ENCODE data around the gene POLR3E.

POLR3E gene

DNA sequence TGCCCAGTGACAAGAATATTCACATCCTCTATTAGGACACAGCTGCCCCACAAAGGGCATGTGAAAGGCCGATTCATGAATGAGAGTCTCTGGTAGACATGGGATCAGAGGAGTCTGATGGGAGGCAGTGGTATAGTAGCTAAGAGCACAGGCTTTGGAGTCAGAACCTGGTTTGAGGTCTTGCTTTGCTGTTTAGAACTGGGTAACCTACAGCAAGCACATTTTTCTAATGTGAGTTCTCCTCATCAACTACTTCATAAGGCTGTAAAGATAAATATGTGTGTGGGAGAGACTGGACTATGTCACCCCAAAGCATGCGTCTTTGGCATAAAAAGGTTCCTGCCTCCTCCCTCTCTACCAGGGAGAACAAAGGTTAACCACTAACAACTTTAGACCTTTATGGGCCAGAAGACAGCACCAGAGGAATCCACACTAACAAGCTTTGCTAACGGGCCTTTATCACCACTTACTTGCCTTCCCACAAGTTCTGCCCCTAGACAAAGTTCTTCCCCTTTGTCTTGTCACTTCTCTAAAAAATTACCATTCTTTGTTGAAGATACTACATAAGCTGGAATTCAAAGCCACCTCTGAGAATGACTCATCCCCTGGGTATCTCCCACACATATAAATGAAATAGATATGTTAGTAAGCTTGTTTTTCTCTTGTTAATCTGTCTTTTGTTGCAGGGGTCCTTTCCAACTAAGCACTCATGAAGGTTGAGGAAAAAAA is 56.1 kb downstream of the POLR3E start:
- TF ChIP-seq ZFX (IDR thresholded peaks at IDR 0.05) = no peak
- TF ChIP-seq, protein P1, sequence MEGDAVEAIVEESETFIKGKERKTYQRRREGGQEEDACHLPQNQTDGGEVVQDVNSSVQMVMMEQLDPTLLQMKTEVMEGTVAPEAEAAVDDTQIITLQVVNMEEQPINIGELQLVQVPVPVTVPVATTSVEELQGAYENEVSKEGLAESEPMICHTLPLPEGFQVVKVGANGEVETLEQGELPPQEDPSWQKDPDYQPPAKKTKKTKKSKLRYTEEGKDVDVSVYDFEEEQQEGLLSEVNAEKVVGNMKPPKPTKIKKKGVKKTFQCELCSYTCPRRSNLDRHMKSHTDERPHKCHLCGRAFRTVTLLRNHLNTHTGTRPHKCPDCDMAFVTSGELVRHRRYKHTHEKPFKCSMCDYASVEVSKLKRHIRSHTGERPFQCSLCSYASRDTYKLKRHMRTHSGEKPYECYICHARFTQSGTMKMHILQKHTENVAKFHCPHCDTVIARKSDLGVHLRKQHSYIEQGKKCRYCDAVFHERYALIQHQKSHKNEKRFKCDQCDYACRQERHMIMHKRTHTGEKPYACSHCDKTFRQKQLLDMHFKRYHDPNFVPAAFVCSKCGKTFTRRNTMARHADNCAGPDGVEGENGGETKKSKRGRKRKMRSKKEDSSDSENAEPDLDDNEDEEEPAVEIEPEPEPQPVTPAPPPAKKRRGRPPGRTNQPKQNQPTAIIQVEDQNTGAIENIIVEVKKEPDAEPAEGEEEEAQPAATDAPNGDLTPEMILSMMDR (conservative IDR thresholded peaks at IDR 0.05) = no peak
- no peak overlapping the region for H3K27ac ChIP-seq

DNA sequence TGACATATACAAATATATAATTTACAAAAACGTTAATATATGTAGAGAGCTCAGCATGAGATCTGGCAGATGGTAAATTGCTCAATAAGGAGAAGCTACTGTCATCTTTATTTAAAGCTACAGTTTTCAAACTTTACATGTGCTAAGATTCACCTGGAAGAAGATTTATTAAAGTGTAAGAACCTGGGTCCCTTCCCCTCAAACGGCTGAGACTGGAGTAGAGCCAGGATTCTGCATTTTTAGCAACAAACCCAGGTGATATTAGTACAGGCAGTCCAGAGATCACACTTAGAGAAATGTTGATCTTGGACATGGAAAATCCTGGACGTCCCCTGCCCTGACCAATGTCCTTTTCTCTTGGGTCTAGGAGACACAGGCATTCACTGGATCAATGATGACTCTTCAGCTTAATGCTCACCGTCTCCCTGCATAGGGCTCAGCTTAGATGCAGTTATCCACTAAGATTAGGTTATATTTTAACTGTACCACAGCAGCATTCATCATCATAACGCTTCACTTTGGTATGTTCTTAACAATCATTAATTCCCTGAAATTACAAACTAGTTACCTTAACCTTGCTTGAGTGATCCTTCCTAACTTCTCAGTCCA is 56.8 kb downstream of the POLR3E start:
- no peak overlapping the region for H3K27ac ChIP-seq
- no peak for TF ChIP-seq ZFX (IDR thresholded peaks at IDR 0.05)
- TF ChIP-seq, protein P1 (conservative IDR thresholded peaks at IDR 0.05) = no peak

DNA sequence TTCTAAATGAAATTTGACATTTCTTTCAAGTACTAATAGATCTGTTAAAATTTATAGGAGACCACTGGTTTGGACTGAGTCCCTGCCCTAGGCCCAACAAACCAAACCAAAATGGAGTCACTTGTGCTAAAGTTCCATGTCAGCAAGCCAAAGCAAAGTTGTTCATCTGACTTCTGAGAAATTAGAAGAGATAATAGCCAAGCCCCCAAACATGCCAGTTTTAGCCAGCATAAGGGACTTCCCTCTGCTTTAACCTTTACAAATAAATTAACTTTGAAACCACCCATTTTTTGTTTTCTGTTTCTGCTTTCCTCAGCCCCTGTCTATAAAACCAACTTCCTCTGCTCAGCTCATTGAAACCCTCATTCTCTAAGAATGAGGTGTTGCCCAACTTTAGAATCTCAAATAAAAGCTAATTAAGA is 58.3 kb downstream of the POLR3E start:
- TF ChIP-seq, protein P1 (conservative IDR thresholded peaks at IDR 0.05) = no peak
- no peak for TF ChIP-seq ZFX (IDR thresholded peaks at IDR 0.05)
- no peak overlapping the region for H3K27ac ChIP-seq

GRCh38 chr16:22356930-22357634 is 59.9 kb downstream of the POLR3E start:
- TF ChIP-seq ZFX (IDR thresholded peaks at IDR 0.05) = no peak
- TF ChIP-seq, protein P1 (conservative IDR thresholded peaks at IDR 0.05) = no peak
- H3K27ac ChIP-seq = no peak overlapping the region

DNA sequence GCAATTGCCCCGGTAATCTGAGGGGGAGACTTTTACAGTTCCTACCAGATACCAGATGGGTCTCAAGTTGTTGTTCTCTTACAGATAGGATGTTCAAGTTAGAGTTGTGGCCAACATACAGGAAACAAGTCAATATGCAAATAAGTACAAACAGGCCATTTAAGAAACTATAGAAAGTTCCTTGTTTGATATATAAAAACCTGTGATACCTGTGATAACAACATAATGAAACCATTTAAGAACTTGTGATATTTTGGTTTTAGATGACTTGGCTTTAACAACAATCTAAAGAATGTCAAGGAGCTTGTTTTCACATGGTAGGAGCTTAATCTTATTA is 60.4 kb downstream of the POLR3E start:
- no peak for TF ChIP-seq ZFX (IDR thresholded peaks at IDR 0.05)
- TF ChIP-seq, protein P1 (conservative IDR thresholded peaks at IDR 0.05) = no peak
- no peak overlapping the region for H3K27ac ChIP-seq

- H3K27ac ChIP-seq = no peak overlapping the region
- TF ChIP-seq, protein P1 (conservative IDR thresholded peaks at IDR 0.05) = no peak
- no peak for TF ChIP-seq ZFX (IDR thresholded peaks at IDR 0.05)
Observed at GRCh38 chr16:22358000-22358399, 60.8 kb downstream of the POLR3E start.

DNA sequence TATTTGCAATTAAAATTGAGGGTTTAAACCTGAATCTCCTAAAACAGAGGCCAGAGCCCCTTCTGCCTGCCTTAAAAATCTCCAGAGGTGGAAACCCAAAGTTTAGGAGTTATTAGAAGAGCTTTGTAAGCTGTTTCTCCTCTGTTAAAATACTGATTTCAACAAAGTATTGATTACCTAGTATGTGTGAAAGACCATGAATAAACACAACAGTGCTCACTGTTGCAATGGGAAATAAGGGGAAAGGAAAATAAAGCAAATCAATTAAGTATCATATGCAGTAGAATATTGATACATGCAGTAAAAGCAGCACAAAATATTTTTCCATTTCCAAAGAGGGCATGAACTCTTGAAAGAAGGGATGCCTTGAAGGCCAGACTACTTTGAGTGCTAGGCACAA is 62.5 kb downstream of the POLR3E start:
- TF ChIP-seq ZFX (IDR thresholded peaks at IDR 0.05) = no peak
- TF ChIP-seq, protein P1 (conservative IDR thresholded peaks at IDR 0.05) = no peak
- H3K27ac ChIP-seq = no peak overlapping the region

Measured in C4-2B (cell line).